ENCODE measurements around the gene RHEX. TPM values are rescaled to one million over a fixed set of nuclear protein-coding genes. Genes with fewer than 3 reads are reported as not detected.

Gene RHEX
- total RNA-seq, 2 experiments from 2014 or later: not detected

- ATAC-seq (ENCODE audit: poor library complexity) (no peak), DNase-seq (no peak)
- no peak for TF ChIP-seq CTCF (IDR thresholded peaks at IDR 0.05)
- H3K4me3 Mint-ChIP-seq: no peak overlapping the region
- Histone ChIP-seq H3K27me3 (ENCODE audit: control insufficient read depth in 1 of 2, insufficient read depth in 2 of 2, low read length in 2 of 2) (no peaks in the 10 kb centered on the region), H3K4me1 (ENCODE audit: insufficient read depth, low read length) (peaks cover 14% of the 10 kb centered on the region), H3K4me3 (ENCODE audit: low read length) (no peak overlapping the region), H3K27ac (ENCODE audit: low read depth in 1 of 2, low read length in 2 of 2) (no peak overlapping the region), H3K36me3 (ENCODE audit: insufficient read depth, low read length) (no peaks in the 10 kb centered on the region), H3K9me3 (ENCODE audit: control insufficient read depth in 1 of 2, insufficient read depth in 1 of 2, low read length in 2 of 2) (no peaks in the 10 kb centered on the region)
- ChIA-PET POLR2A (no interaction called here), CTCF (no interaction called here)
- no peak overlapping the region for H3K27ac Mint-ChIP-seq
- H3K36me3 Mint-ChIP-seq (ENCODE audit: low read depth): no peaks in the 10 kb centered on the region
- intact Hi-C loops (cut with DNase I, micrococcal nuclease): no loop called here
- H3K27me3 Mint-ChIP-seq: no peaks in the 10 kb centered on the region
- H3K9me3 Mint-ChIP-seq: no peaks in the 10 kb centered on the region
- H3K4me1 Mint-ChIP-seq (ENCODE audit: low read depth): peaks cover 16% of the 10 kb centered on the region
These were observed 23.1 kb downstream of the RHEX start for GRCh38 chr1:206075786-206076755.

DNA sequence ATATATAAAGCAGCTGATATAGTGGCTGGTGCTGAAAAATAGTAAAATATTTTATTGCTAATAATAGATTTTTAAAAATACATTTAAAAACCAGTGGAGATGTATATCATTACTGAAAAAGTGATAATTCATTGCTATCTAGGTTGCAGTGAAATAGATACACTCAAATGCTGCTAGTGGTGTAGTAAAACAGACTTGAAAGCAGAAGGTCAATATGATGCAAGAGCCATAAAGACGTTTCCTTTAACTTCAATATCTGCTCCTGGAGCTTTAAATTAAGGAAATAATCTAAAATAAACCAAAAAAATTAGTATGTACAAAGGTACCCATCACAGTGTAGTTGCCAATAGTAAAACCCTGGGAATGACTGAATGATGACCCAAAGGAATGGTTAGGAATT is 26.2 kb downstream of the RHEX start:
- Histone ChIP-seq H3K4me3 (ENCODE audit: low read length) (no peak overlapping the region), H3K36me3 (ENCODE audit: insufficient read depth, low read length) (no peaks in the 10 kb centered on the region), H3K4me1 (ENCODE audit: insufficient read depth, low read length) (peaks cover 14% of the 10 kb centered on the region), H3K27me3 (ENCODE audit: control insufficient read depth in 1 of 2, insufficient read depth in 2 of 2, low read length in 2 of 2) (no peaks in the 10 kb centered on the region), H3K27ac (ENCODE audit: low read depth in 1 of 2, low read length in 2 of 2) (no peak overlapping the region), H3K9me3 (ENCODE audit: control insufficient read depth in 1 of 2, insufficient read depth in 1 of 2, low read length in 2 of 2) (no peaks in the 10 kb centered on the region)
- ATAC-seq (ENCODE audit: poor library complexity) (no peak), DNase-seq (no peak)
- CTCF ChIA-PET: no interaction called here
- Mint-ChIP-seq H3K4me3 (no peak overlapping the region), H3K36me3 (ENCODE audit: low read depth) (no peaks in the 10 kb centered on the region), H3K27me3 (no peaks in the 10 kb centered on the region), H3K9me3 (no peaks in the 10 kb centered on the region), H3K4me1 (ENCODE audit: low read depth) (peaks cover 21% of the 10 kb centered on the region), H3K27ac (no peak overlapping the region)
- no peak for TF ChIP-seq CTCF (IDR thresholded peaks at IDR 0.05)
- POLR2A ChIA-PET: no interaction called here
- intact Hi-C loops (cut with DNase I, micrococcal nuclease): no loop called here

- ChIA-PET POLR2A (no interaction called here), CTCF (no interaction called here)
- no peaks in the 10 kb centered on the region for H3K27me3 ChIP-seq (ENCODE audit: control insufficient read depth in 1 of 2, insufficient read depth in 2 of 2, low read length in 2 of 2)
- H3K9me3 ChIP-seq (ENCODE audit: control insufficient read depth in 1 of 2, insufficient read depth in 1 of 2, low read length in 2 of 2): no peaks in the 10 kb centered on the region
- Mint-ChIP-seq H3K4me1 (ENCODE audit: low read depth) (peaks cover 21% of the 10 kb centered on the region), H3K27me3 (no peaks in the 10 kb centered on the region), H3K4me3 (peak overlapping the region; percentile 42), H3K36me3 (ENCODE audit: low read depth) (no peaks in the 10 kb centered on the region), H3K9me3 (no peaks in the 10 kb centered on the region), H3K27ac (no peak overlapping the region)
- H3K36me3 ChIP-seq (ENCODE audit: insufficient read depth, low read length): no peaks in the 10 kb centered on the region
- no peak overlapping the region for H3K27ac ChIP-seq (ENCODE audit: low read depth in 1 of 2, low read length in 2 of 2)
- H3K4me3 ChIP-seq (ENCODE audit: low read length): no peak overlapping the region
- no peak for TF ChIP-seq CTCF (IDR thresholded peaks at IDR 0.05)
- DNase-seq (no peak), ATAC-seq (ENCODE audit: poor library complexity) (no peak)
- peaks cover 14% of the 10 kb centered on the region for H3K4me1 ChIP-seq (ENCODE audit: insufficient read depth, low read length)
- intact Hi-C loops (cut with DNase I, micrococcal nuclease): no loop called here
These were observed 27.2 kb downstream of the RHEX start for GRCh38 chr1:206080026-206080820.
